Hematopoietic multipotent progenitor cell treated with erythropoietin and hydrocortisone succinate and interleukin-3 and kit ligand, for 17 days (in vitro differentiated cells): ENCODE results near the gene TOP3A.
"Not testable (repeated sequence)": the region's sequence is repeated elsewhere in the genome, so short reads cannot be mapped to it uniquely, and the experiment has no call there.

Source experiments
- DNase-seq: peaks from one replicate; pipeline ENCODE4 v3.0.0-alpha.2; 2015; ENCODE audit warnings: low spot score

The TOP3A gene

GRCh38 chr17:18323507-18324139 is 8.8 kb upstream of the TOP3A start:
- DNase-seq, result no peak

GRCh38 chr17:18323007-18323406 is 8.2 kb upstream of the TOP3A start:
- DNase-seq, result no peak

DNA sequence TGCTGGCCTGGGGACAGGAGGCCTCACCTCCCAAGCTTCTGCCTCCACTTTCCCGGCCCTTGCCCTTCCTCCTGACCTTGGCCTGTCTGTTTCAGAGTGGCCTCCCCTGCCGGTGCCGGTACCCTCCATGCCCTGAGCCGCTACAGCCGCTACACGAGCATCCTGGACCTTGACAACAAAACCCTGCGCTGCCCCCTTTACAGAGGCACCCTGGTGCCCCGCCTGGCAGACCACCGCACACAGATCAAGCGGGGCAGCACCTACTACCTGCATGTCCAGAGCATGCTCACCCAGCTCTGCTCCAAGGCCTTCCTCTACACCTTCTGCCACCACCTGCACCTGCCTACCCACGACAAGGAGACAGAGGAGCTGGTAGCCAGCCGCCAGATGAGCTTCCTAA is 7.7 kb upstream of the TOP3A start:
- no peak for DNase-seq

- no peak for DNase-seq
Observed at GRCh38 chr17:18321309-18321708, 6.5 kb upstream of the TOP3A start.

DNA sequence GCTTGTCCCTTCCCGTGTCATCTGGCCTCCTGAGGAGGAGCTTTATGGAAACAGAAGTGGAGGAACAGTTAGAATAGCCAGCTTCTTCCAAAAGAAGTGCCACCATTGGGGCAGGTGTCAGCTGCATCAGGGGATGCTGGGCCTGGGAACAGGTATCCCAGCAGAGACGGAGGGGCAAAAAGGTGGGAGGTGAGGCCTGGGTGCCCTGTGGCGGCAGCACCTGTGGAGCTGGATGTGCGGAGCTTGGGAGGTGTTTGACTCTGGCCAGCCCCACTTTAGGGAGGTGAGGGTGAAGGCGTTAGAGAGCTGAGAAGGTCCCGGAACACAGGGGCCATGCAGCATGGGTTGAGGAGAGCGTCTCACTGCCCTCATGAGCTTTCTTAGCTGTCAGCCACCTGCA is 5.5 kb upstream of the TOP3A start:
- no peak for DNase-seq

DNA sequence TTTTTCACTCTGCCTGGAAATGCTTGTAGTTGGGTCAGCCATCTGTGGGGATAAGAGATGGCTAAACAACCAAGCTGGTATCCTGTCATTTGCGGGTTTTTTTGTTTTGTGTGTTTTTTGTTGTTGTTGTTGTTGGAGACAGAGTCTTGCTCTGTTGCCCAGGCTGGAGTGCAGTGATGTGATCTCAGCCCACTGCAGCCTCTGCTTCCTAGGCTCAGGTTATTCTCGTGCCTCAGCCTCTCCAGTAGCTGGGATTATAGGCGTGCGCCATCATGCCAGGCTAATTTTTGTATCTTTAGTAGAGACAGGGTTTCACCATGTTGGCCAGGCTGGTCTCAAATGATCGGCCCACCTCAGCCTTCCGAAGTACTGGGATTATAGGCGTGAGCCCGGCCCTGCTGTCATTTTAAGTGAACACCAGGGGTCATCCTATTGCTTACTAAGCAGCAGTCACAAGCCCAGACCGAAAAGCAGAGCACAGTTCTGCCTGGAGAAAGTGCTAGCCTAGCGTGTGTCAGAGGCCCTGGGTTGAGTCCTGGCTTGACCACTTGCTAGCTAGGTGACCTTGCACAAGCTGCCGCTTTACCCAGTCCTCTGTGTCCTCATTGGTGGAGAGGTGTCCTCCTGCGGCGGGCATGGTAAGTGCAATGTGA is 4.9 kb upstream of the TOP3A start:
- DNase-seq, result no peak

- no peak for DNase-seq
Observed at GRCh38 chr17:18318771-18319450, 4.1 kb upstream of the TOP3A start.

DNA sequence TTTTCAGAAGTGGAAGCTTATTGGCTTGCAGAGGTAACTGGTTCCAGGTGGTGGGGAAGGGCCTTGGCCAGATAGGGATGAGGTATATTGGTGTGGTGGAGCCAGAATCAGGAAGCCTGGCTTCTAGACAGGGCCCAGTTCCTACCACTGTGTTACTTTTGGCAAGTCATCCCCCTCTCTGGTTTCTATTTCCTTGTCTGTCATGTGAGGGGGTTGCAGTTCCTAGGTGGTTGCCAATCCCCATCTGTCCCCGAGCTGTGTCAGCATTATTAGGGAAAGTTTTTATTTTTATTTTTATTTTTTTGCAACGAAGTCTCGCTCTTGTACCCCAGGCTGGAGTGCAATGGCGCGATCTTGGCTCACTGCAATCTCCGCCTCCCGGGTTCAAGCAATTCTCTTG is 3.3 kb upstream of the TOP3A start:
- no peak for DNase-seq

- no peak for DNase-seq
Observed at GRCh38 chr17:18315961-18316360, 1.2 kb upstream of the TOP3A start.

- DNase-seq, result no peak
Observed at GRCh38 chr17:18315562-18315922, 748 bp upstream of the TOP3A start.

DNA sequence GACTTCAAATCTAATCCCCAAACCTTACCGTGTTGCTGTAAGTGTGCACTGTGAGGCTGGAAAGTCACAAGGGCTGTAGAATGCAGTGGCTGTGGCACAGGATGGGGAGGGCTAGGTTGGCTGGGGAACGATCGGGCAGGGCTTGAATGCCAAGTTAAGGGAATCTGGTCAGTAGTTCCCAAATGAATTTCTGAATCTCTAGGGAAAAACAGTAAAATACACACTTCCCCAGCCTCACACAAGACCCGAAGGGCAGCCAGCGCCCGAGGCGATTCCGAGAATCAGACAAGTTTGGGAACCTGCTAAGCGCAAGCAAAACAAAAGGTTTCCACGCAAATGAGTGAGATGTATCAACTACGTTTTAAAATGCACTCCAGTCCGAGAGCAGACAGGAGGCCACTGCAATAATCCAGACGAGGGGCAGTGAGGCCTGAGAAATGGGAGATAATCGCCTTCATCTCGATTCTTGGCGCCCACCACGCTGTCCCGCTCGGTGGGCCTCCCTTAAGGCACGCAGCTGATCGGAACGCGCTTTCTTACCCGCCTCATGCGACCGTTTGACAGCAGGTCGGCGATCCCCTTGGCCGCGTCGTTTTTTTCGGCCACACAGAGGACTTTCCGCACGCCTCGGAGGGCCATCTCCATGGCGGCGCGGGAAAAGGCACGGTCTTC is 599 bp downstream of the TOP3A start:
- peak; percentile 15 for DNase-seq

DNA sequence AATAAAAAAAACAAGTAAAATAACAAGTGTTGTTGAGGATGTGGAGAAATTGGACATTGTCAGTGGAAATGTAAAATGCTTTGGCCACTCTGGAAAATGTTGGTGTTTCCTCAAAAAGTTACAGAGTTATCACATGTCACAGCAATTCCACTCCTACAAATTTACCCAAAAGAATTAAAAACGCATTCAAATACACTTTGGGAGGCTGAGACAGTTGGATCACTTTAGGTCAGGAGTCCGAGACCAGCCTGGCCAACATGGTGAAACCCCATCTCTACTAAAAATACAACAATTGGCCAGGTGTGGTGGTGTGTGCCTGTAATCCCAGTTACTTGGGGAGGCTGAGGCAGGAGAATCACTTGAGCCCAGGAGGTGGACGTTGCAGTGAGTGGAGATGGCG is 5.6 kb downstream of the TOP3A start:
- no peak for DNase-seq

DNA sequence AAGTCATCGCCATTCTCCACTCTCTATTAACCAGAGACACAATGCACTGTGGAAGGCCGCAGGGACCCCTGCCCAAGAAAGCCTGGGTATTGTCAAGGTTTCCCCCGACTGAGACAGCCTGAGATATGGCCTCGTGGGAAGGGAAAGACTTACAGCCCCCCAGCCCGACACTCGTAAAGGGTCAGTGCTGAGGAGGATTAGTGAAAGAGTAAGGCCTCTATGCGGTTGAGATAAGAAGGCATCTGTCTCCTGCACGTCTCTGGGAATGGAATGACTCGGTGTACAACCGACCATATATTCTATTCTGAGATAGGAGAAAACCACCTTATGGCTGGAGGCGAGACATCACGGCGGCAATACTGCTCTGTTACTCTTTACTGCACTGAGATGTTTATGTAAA is 11.6 kb downstream of the TOP3A start:
- not testable (repeated sequence) for DNase-seq

DNA sequence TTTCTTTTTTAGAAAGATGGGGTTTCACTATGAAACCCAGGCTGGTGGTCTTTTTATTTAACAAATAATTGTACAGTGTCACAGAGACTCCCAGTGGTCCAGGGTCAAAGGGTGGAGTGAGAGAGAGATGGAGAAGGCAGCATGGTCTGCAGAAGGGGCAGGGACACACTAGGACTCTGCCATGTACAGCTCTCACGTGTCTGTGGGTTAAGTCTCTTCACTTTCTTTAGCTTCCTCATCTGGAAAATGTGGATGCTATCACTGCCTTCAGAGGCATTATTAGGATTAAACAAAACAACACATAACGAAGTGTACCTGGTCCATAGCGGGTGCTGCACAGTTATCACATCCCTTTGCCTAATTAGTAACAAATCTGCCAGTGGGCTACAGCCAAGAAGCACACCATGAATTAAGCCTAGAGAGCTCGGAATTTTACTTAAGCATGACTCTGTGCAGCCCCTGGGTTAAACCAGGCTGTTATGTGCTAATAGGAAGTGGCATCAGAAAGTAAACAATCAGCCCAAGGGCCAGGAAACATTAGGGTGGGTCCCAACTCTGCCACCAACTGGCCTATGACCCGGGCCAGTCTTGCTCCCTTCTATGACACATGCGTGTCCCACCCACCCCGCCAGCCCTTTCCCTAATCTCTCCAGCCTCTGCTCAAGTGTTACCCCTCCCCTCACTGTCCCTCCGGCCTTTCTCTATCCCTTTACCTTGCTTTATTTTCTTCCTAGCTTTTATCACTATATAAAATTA is 13.9 kb downstream of the TOP3A start:
- no peak for DNase-seq

- not testable (repeated sequence) for DNase-seq
Observed at GRCh38 chr17:18298061-18298460, 16.7 kb downstream of the TOP3A start.

GRCh38 chr17:18291718-18292540 is 22.9 kb downstream of the TOP3A start:
- DNase-seq, result no peak

GRCh38 chr17:18285296-18285695 is 29.5 kb downstream of the TOP3A start:
- DNase-seq, result no peak

GRCh38 chr17:18281788-18282187 is 33.0 kb downstream of the TOP3A start:
- DNase-seq, result no peak

- no peak for DNase-seq
Observed at GRCh38 chr17:18280766-18281371, 33.9 kb downstream of the TOP3A start.

DNA sequence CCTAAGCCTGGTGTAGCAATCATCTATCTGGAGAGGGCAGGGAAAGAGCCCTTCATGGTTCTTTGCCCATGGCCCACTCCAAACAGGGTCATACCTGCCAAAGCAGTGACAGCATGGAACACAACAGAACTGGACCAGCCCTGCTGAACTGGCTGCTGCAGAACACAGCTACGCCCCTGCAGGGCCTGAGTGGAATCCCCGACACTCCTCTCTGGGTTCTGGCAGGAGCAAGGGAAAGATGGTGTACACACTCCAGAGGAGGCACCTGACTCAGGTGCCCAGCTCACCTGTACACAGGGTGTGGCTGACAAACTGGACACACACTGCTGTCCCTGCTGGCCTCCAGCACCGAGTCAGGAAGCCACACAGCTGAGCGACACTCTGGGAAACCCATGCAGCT is 34.5 kb downstream of the TOP3A start:
- DNase-seq, result no peak

GRCh38 chr17:18278867-18279266 is 35.9 kb downstream of the TOP3A start:
- no peak for DNase-seq
